Activated CD4-positive, alpha-beta T cell treated with anti-CD3 and anti-CD28 coated beads, Interleukin-2, amount 10 ng/mL, durations not matched to agents 24 days and 14 days (primary cell): ENCODE data around the gene CACNA1C. TPM values are rescaled to one million over a fixed set of nuclear protein-coding genes. Genes with fewer than 3 reads are reported as not detected.

Experiments used
- DNase-seq: peaks from one replicate; pipeline ENCODE4 v3.0.0; 2022
- H3K27ac Mint-ChIP-seq: one replicate; pipeline ENCODE4 v1.8.0; 2022; ENCODE audit warnings: mild to moderate bottlenecking, mixed read lengths
- H3K27me3 Mint-ChIP-seq: one replicate; pipeline ENCODE4 v1.8.0; 2022; ENCODE audit warnings: mixed read lengths
- H3K36me3 Mint-ChIP-seq: one replicate; pipeline ENCODE4 v1.8.0; 2022; ENCODE audit warnings: low read depth, mild to moderate bottlenecking, mixed read lengths
- H3K4me1 Mint-ChIP-seq: one replicate; pipeline ENCODE4 v1.8.0; 2021; ENCODE audit warnings: mixed read lengths
- H3K4me3 Mint-ChIP-seq: one replicate; pipeline ENCODE4 v1.8.0; 2022; ENCODE audit warnings: mild to moderate bottlenecking, moderate library complexity, mixed read lengths
- H3K9me3 Mint-ChIP-seq: one replicate; pipeline ENCODE4 v1.8.0; 2021; ENCODE audit warnings: mixed read lengths
- intact Hi-C: fragments of 100-400 bp; cut with micrococcal nuclease; formaldehyde crosslinking; loops from one replicate; pipeline ENCODE4 v1.15.1; 2023
- total RNA-seq: library from RNA; stranded (reverse); gene quantifications from 2 replicates; pipeline ENCODE4 v1.2.3, GENCODE V29; 2022

The CACNA1C gene
- total RNA-seq, 1 donor from 2014 or later, result 0.07 TPM

DNA sequence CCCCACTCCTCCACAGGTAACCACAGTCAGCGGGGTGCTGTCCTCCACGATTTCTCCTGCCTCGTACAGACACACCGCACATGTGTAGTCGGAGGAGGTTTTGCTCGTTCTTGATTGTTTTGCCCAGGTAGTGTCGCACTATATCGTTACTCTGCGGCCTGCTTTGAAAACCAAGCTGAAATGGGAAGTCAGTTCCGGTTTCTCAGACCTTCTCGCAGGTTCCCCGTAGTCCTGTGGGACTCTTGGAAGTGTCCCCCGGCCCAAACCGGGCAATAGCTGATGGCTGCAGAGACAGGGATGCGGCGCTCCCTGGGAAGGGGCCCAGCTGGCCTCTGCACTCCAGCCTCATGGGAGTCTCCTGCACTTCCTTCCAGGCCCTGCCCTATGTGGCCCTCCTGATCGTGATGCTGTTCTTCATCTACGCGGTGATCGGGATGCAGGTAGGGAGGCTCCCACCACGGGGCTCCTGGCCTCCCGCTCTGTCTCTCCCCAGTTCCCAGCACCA is 600.7 kb downstream of the CACNA1C start:
- no peak overlapping the region for H3K27ac Mint-ChIP-seq
- intact Hi-C loops, result no loop called here
- H3K27me3 Mint-ChIP-seq, result peaks cover 18% of the 10 kb centered on the region
- no peaks in the 10 kb centered on the region for H3K9me3 Mint-ChIP-seq
- no peaks in the 10 kb centered on the region for H3K36me3 Mint-ChIP-seq
- DNase-seq, result no peak
- no peak overlapping the region for H3K4me3 Mint-ChIP-seq
- H3K4me1 Mint-ChIP-seq, result no peaks in the 10 kb centered on the region

DNA sequence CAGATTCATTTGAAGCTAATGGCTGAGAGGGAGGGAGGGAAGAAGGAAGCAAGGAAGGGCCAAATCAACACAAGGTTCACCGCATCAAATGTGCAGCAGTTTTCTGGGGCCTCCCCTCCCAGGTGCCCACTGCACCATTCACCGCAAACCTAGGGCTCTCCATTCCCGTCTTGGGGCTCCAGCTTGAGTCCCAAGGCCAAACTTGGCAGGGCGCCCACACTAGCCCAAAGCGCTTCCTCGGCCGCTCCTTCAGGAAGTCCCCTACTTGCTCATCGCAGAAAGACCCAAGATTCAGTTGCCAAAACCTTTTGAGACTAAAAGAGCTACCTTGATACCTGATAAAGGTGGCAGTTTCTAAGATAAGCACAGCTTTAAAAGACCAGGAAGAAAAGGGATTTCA is 601.5 kb downstream of the CACNA1C start:
- no peak for DNase-seq
- H3K36me3 Mint-ChIP-seq, result no peaks in the 10 kb centered on the region
- H3K27me3 Mint-ChIP-seq, result peaks cover 16% of the 10 kb centered on the region
- no peak overlapping the region for H3K27ac Mint-ChIP-seq
- H3K9me3 Mint-ChIP-seq, result no peaks in the 10 kb centered on the region
- intact Hi-C loops, result no loop called here
- no peaks in the 10 kb centered on the region for H3K4me1 Mint-ChIP-seq
- no peak overlapping the region for H3K4me3 Mint-ChIP-seq

DNA sequence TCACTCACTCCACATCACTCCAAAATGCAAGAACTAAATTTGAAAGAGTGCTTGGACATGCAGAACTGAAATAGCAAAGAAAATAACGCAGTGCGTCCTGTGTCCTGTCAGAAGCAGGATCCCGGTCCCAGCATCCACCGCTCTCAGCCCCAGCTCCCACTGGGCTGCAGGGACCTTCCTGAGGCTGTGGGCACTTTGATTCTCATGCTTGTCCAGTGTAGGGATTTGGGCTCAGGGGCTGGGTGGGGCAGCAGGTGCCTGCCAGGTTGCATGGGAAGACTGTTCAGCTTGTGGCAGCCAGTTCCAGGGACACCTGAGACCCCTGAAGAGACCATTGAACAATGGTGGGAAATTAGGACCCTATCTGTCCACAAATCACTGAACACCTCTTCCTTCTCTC is 602.0 kb downstream of the CACNA1C start:
- Mint-ChIP-seq H3K4me1 (no peaks in the 10 kb centered on the region), H3K4me3 (no peak overlapping the region)

DNA sequence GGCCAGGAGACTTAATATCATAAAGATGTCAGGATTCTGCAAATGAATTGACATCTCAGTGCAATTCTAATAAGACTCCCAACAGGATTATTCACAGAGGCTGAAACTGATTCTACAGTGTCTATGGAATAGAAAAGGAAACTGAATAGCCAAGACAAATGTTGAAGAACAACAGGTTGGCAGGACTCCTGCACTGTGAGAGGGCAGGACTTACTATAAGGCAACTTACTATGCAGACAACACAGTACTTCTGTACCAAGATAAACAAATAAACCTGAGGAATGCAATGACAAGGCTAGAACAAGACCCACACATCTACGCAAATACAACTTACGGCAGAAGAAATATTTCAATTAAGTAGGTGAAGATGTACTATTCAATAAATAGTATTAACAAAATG is 609.7 kb downstream of the CACNA1C start:
- intact Hi-C loops, result no loop called here
- no peak for DNase-seq
- H3K27me3 Mint-ChIP-seq, result peaks cover 8% of the 10 kb centered on the region
- no peaks in the 10 kb centered on the region for H3K36me3 Mint-ChIP-seq
- no peak overlapping the region for H3K4me3 Mint-ChIP-seq
- no peaks in the 10 kb centered on the region for H3K9me3 Mint-ChIP-seq
- no peak overlapping the region for H3K27ac Mint-ChIP-seq
- H3K4me1 Mint-ChIP-seq, result no peaks in the 10 kb centered on the region

More for the DNA sequence above, 602.0 kb downstream of the CACNA1C start:
- Mint-ChIP-seq H3K27me3 (peaks cover 12% of the 10 kb centered on the region), H3K9me3 (no peaks in the 10 kb centered on the region), H3K36me3 (no peaks in the 10 kb centered on the region), H3K27ac (no peak overlapping the region)
- intact Hi-C loops, result no loop called here
- DNase-seq, result no peak

DNA sequence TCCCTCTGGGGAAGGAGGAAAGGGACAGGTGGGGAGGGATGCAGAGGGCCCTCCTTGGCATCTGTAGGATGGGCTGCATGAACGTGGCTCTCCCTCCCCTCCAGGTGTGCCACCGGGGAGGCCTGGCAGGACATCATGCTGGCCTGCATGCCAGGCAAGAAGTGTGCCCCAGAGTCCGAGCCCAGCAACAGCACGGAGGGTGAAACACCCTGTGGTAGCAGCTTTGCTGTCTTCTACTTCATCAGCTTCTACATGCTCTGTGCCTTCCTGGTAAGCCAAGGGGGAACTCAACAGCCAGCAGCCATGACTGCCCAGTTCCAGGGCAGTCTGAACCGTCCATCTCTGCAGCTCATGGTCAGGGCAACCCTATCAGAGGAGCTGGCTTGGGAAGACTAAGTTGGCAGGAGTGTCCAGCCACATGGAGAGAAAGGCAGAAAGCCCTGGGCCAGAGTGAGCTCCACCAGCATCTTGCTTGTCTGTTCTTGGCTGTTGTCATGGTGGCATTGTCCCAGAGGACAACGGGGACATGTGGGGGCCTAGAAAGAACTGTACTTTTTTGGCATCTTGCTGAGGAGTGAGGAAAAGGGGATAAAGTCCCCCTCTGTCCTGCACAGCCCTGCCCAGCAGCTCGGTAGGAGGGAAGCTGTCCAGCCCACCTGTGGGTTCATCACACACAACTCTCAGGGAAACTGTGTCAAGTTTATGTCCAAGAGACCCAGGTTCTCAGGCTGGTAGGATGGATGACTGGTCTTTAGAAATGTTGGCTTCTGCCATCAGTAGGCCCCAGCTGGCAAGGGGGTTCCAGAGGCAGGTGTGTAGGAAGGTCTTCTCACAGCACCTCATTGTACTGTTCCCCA is 612.2 kb downstream of the CACNA1C start:
- no peaks in the 10 kb centered on the region for H3K4me1 Mint-ChIP-seq
- no peak for DNase-seq
- H3K36me3 Mint-ChIP-seq, result no peaks in the 10 kb centered on the region
- H3K9me3 Mint-ChIP-seq, result no peaks in the 10 kb centered on the region
- H3K4me3 Mint-ChIP-seq, result no peak overlapping the region
- intact Hi-C loops, result no loop called here
- peaks cover 1% of the 10 kb centered on the region for H3K27me3 Mint-ChIP-seq
- no peak overlapping the region for H3K27ac Mint-ChIP-seq

DNA sequence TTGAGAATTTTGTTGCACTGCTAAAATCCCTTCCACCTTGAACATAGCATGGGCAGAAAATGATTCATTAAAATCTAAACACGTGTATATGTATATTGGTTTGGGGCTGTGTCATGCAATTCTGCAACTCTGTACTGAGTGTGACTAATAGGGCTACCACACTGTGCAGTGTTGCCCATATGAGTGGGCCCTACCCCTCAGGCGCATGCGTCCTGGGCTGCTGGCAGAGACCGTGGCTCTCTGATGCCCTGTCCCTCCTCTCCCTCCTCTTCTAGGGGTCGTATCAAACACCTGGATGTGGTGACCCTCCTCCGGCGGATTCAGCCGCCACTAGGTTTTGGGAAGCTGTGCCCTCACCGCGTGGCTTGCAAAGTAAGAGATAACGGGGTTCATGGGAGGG is 613.6 kb downstream of the CACNA1C start:
- H3K27me3 Mint-ChIP-seq, result no peaks in the 10 kb centered on the region
- H3K9me3 Mint-ChIP-seq, result no peaks in the 10 kb centered on the region
- no peaks in the 10 kb centered on the region for H3K4me1 Mint-ChIP-seq
- DNase-seq, result no peak
- H3K27ac Mint-ChIP-seq, result no peak overlapping the region
- no peaks in the 10 kb centered on the region for H3K36me3 Mint-ChIP-seq
- intact Hi-C loops, result no loop called here
- H3K4me3 Mint-ChIP-seq, result no peak overlapping the region

DNA sequence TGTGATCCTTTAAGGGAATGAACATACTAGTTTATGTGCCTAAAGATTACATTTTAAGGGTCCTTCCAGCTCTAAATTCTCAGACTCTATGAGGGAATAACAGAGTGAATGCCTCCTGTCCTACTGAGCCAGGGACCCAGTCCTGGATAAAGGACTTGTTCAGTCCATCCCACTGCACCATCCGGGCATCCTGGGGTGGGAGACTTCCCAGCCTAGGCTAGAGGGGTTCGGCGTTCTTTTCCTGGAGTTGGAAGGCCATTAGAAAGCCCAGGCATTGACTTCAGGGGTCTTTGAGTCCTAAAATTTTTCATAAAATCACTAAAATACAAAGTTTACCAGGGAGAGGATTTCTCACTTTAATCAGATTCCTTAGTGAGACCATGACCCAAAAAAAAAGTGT is 614.1 kb downstream of the CACNA1C start:
- no peak overlapping the region for H3K4me3 Mint-ChIP-seq
- intact Hi-C loops, result no loop called here
- DNase-seq, result no peak

DNA sequence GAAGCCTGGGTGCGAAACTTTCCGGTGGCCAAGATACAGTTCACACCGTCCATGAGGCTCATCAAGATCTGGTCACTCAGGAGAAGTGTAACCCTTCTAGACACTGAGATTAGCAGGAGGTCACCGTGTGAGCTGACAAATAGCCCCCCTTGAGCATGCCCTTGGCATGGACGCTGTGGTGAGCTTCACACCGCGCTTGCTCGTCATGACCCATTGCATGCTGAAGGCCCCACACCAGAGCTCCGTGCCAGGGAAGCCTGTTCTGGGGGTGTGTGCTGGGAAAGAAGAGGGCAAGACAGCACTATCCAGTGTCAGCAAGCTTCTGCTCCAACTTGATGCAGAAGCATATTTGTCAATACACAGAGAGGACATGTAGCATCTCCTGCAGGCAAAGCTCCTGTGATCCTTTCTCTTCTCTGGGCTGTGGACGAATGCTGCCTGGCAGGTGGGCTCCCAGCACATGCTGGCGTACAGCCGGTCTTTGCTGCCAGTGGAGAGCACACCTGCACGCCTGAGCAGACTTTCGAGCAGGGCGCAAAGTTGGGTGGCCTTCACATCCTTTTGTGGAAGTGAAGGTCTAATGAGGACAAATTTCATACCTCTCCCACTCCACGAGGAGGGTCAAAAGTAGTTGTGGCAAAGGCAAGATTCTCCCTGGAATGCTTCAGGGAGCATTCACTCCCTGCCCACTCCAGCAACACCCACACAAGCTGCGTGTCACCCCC is 615.1 kb downstream of the CACNA1C start:
- no peak overlapping the region for H3K27ac Mint-ChIP-seq
- H3K4me3 Mint-ChIP-seq, result no peak overlapping the region
- no peak for DNase-seq
- intact Hi-C loops, result no loop called here
- no peaks in the 10 kb centered on the region for H3K27me3 Mint-ChIP-seq
- no peaks in the 10 kb centered on the region for H3K36me3 Mint-ChIP-seq
- H3K4me1 Mint-ChIP-seq, result no peaks in the 10 kb centered on the region
- H3K9me3 Mint-ChIP-seq, result no peaks in the 10 kb centered on the region

More for the DNA sequence above, 614.1 kb downstream of the CACNA1C start:
- Mint-ChIP-seq H3K9me3 (no peaks in the 10 kb centered on the region), H3K4me1 (no peaks in the 10 kb centered on the region), H3K27ac (no peak overlapping the region), H3K27me3 (no peaks in the 10 kb centered on the region), H3K36me3 (no peaks in the 10 kb centered on the region)

DNA sequence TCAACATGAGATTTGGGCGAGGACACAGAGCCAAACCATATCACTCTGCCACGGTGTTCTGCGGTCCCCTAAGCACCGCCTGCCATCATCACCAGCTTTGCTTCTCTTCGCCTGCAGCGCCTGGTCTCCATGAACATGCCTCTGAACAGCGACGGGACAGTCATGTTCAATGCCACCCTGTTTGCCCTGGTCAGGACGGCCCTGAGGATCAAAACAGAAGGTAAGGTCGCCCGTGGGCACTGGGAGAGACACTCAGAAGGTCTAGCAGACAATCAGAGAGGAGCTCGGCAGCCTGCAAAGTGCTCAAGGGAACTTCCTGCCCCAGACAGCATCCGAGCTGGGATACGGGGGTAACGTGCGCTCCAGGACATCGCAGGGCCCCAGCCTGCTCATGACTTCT is 616.0 kb downstream of the CACNA1C start:
- intact Hi-C loops, result no loop called here

DNA sequence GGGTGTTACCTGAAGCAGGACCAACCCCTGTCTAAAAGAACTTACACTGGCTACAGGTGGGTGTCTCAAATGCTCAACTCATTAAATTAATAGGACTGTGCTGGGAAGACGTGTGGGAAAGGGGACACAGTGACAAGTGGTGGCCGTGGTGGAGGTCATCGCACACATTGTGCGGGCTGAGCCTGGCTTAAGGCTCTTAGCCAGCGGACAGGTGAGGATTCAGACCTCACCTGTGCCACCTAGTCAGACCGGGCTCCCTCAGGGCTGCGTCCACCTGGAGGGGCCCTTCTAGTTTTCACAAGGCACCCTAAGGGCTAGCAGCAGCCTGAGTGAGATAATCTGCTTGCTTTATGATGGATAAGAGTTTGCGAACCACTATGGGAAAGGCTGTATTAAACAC is 616.8 kb downstream of the CACNA1C start:
- no peak for DNase-seq
- Mint-ChIP-seq H3K27ac (no peak overlapping the region), H3K4me3 (no peak overlapping the region), H3K4me1 (no peaks in the 10 kb centered on the region), H3K27me3 (no peaks in the 10 kb centered on the region), H3K36me3 (no peaks in the 10 kb centered on the region), H3K9me3 (no peaks in the 10 kb centered on the region)
- intact Hi-C loops, result no loop called here

More for the DNA sequence above, 616.0 kb downstream of the CACNA1C start:
- Mint-ChIP-seq H3K27me3 (no peaks in the 10 kb centered on the region), H3K4me3 (no peak overlapping the region), H3K4me1 (no peaks in the 10 kb centered on the region), H3K27ac (no peak overlapping the region), H3K36me3 (no peaks in the 10 kb centered on the region), H3K9me3 (no peaks in the 10 kb centered on the region)
- DNase-seq, result no peak

DNA sequence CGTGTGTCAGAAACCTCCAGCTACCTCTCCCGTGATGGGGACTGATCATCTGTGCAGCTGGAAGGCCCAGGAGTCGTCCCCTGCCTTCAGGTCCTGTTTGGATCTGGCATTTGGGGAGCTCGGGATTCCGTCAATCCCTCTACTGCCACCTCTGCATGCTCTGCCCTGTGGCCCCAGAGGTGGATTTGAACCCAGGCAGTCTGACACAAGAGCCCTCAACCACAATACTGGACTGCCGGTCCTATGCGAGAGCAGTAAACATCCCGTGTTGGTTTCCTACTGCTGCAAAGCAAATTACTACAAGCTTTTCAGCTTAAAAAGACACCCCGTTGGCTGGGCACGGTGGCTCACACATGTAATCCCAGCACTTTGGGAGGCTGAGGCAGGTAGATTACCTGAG is 620.1 kb downstream of the CACNA1C start:
- intact Hi-C loops, result no loop called here
- no peak for DNase-seq
- Mint-ChIP-seq H3K4me3 (no peak overlapping the region), H3K27me3 (no peaks in the 10 kb centered on the region), H3K4me1 (no peaks in the 10 kb centered on the region), H3K27ac (no peak overlapping the region), H3K36me3 (no peaks in the 10 kb centered on the region), H3K9me3 (no peaks in the 10 kb centered on the region)

DNA sequence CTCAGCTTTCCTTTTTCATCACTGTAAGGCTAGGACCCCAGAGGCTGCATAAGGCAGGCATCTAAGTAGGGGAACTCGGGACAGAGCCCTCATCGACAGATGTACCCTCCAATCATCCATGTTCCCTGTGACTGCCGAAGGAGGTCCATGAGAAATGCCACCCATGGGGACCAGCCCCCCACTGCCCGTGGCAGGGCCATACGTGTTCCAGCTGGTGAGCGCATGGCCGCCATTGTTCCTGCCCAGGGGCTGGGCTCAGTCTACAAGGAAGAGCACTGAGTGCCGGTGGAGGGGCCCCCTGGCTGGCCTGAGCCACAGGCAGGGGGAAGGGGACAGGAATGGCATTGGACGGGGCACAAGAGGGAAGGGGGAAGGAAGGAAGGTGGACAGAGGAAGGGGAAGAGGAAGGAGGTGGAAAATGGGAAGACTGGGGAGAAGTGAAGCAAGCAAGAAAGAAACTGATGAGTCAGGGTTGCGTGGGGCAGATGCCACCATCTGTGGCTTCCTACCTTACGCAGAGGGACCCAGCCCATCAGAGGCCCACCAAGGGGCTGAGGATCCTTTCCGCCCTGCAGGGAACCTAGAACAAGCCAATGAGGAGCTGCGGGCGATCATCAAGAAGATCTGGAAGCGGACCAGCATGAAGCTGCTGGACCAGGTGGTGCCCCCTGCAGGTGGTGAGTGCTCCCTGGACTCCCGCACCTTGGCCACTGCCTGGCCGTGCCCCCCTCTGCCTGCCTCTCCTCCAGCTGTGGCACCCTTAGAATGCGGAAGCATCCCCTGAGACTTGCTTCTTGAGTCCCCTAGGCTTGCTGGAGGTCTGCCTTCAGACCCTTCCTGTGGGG is 621.4 kb downstream of the CACNA1C start:
- no peak overlapping the region for H3K4me3 Mint-ChIP-seq
- H3K9me3 Mint-ChIP-seq, result no peaks in the 10 kb centered on the region
- intact Hi-C loops, result no loop called here
- no peaks in the 10 kb centered on the region for H3K27me3 Mint-ChIP-seq
- no peaks in the 10 kb centered on the region for H3K36me3 Mint-ChIP-seq
- no peaks in the 10 kb centered on the region for H3K4me1 Mint-ChIP-seq
- H3K27ac Mint-ChIP-seq, result no peak overlapping the region
- no peak for DNase-seq

DNA sequence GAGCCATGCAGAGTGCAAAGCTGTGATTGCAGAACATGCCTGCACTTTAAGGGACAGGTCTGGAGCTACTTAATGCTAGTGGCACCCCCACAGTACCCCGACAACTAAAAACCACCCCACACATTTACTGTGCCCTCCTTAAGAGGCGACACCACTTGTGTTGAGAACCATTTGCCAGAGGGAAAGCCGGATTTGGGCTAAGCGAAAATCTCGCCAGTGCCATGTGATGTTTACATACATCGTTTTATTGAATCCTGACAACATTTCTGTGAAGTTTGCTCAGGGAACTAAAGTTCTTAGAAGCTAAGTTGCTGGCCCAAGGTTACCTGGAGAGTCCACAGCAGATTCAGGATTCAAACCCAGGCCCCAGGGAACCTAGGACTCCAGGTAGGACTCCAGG is 623.0 kb downstream of the CACNA1C start:
- H3K36me3 Mint-ChIP-seq, result no peaks in the 10 kb centered on the region
- intact Hi-C loops, result no loop called here
- no peaks in the 10 kb centered on the region for H3K9me3 Mint-ChIP-seq
- H3K27me3 Mint-ChIP-seq, result no peaks in the 10 kb centered on the region
- H3K4me3 Mint-ChIP-seq, result no peak overlapping the region
- H3K27ac Mint-ChIP-seq, result no peak overlapping the region
- DNase-seq, result no peak
- H3K4me1 Mint-ChIP-seq, result no peaks in the 10 kb centered on the region
